Activated naive CD4-positive, alpha-beta T cell treated with anti-CD3 and anti-CD28 coated beads, Interleukin-2, amount 50 U/mL, for 24 hours (primary cell): ENCODE results near the gene EPN2.

Experiments
- H3K27ac Mint-ChIP-seq: one replicate; pipeline ENCODE4 v1.8.0; 2021; ENCODE audit warnings: mild to moderate bottlenecking, mixed read lengths
- H3K27me3 Mint-ChIP-seq: one replicate; pipeline ENCODE4 v1.8.0; 2021; ENCODE audit warnings: mixed read lengths
- H3K36me3 Mint-ChIP-seq: one replicate; pipeline ENCODE4 v1.8.0; 2021; ENCODE audit warnings: mixed read lengths
- H3K4me1 Mint-ChIP-seq: one replicate; pipeline ENCODE4 v1.8.0; 2021; ENCODE audit warnings: mixed read lengths
- H3K4me3 Mint-ChIP-seq: one replicate; pipeline ENCODE4 v1.8.0; 2021; ENCODE audit warnings: mild to moderate bottlenecking, mixed read lengths
- H3K9me3 Mint-ChIP-seq: one replicate; pipeline ENCODE4 v1.8.0; 2021; ENCODE audit warnings: mixed read lengths

Gene EPN2

GRCh38 chr17:19384723-19385391 lies 147.7 kb downstream of the EPN2 start:
- Mint-ChIP-seq H3K27me3 (no peaks in the 10 kb centered on the region), H3K9me3 (no peaks in the 10 kb centered on the region), H3K4me1 (peaks cover 5% of the 10 kb centered on the region), H3K27ac (no peak overlapping the region), H3K36me3 (peaks cover 5% of the 10 kb centered on the region), H3K4me3 (no peak overlapping the region)

- Mint-ChIP-seq H3K27me3 (no peaks in the 10 kb centered on the region), H3K36me3 (peaks cover 4% of the 10 kb centered on the region), H3K9me3 (no peaks in the 10 kb centered on the region), H3K27ac (no peak overlapping the region), H3K4me1 (peaks cover 5% of the 10 kb centered on the region), H3K4me3 (no peak overlapping the region)
Measured at GRCh38 chr17:19385521-19385983, 148.4 kb downstream of the EPN2 start.
